Stomach (tissue), 4 donors: Measurements from ENCODE around the gene CA5A.
"Not testable (repeated sequence)": the region's sequence is repeated elsewhere in the genome, so short reads cannot be mapped to it uniquely, and the experiment has no call there.

Experiments used
- CTCF ChIP-seq, 7 experiments: fragments of 450-650 bp in 4 of 7; fragments of 200-600 bp in 3 of 7; sonication (generic) in 3 of 7; IDR thresholded peaks; one replicate each; pipeline ENCODE4 v1.5.1; 2016 to 2019; ENCODE audit warnings: antibody characterized with exemption in 7 of 7, control low read depth in 2 of 7, mild to moderate bottlenecking in 1 of 7
- POLR2A ChIP-seq, 4 donors: fragments of 450-650 bp; IDR thresholded peaks; one replicate each; pipeline ENCODE4 v1.6.1; 2016; ENCODE audit warnings: antibody characterized with exemption in 4 of 4, control low read depth in 2 of 4, mild to moderate bottlenecking in 1 of 4, moderate library complexity in 1 of 4

DNA sequence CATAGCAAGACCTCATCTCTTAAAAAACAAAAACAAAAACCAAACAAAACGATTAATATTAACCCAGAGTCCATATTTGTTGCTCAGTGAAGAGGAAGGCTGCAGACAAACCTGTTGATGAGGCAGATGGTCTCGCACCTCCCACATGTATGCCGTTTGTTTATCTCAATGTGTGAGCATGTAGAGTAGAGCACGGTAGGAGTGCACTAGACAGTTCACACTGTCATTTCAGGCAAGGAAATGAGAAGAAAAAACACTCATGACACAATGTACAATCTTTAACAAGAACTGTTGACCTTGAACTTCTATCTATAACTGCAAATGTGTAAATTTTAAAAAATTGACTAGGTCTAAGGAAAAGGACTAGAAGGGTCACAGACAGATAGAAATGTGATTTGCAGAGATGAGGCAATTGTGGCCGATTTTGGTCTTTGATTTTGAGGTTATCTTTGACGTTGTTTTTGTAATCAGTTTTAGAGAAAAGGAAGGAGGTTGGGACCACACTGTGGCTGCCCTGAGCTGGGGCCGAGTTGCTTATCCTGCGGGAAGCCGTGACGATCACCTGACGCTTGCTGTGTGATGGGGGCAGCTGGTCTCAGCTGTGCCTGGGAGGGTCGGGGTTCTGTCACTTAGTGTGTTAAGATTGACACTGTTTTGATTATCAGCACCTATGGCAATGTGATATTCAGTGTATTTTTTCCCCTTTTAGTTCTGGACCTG lies 43.7 kb upstream of the CA5A start:
- not testable (repeated sequence) for TF ChIP-seq CTCF, POLR2A (IDR thresholded peaks at IDR 0.05)
